ENCODE data around the gene OSM. TPM values are rescaled to one million over a fixed set of nuclear protein-coding genes. Genes with fewer than 3 reads are reported as not detected.

The OSM gene
- total RNA-seq, 4 donors from 2014 or later: 0.57 to 8.3 TPM; not detected in 2

DNA sequence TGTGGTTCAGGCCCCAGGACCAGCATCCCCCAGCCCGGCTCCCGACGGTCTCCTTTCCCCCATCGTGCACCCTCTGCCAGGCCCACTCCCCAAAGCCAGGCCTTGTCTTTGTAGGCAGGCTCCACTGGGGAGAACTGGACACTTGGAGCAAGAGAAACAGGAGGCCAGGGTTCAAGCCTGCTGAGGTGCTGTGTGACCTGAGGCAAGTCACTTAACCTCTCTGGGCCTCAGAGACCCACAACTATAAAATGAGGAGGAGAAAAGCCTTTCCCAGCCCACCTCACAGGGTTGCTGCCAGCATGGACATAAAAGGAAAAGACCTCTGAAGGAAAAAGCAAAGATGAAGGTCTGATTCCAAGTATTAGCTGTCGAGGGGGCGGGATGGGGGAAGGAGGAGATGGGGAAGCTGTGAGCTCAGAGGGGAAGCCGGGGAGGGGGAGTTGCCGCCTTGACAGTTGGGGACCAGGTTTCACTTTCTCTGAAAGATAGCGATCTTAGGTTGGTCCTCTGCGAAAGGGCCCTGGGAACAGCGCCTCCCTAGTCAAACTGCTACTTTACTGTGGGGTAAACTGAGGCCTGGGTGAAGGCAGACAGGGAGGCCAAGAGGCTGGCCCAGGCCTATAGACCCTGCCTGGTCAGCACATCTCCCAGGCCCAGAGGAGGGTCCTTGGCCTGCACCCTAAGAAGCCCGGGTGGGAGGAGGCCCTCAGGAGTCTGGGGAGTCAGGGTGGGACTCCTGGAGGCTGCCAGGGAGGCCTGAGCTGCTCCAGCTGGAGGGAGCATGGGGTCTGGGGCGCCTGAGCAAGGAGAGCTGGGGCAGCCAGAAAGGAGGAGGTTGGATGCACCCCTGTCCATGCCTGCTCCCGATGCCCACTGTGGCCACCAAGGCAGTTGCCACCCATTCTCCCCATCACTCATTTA lies 991 bp upstream of the OSM start:
- Histone ChIP-seq H3K4me1 (peaks cover 5 to 13% (median 11%) of the 10 kb centered on the region in 4 donors), H3K27me3 (peaks cover 0 to 4% (median 0%) of the 10 kb centered on the region in 4 donors), H3K27ac (replicated peaks in 1 of 4) (peak overlapping the region in 1 of 4 donors; percentile 66), H3K9me3 (no peaks in the 10 kb centered on the region), H3K4me3 (peak overlapping the region in 2 of 4 donors; percentile 31 to 49), H3K36me3 (no peaks in the 10 kb centered on the region)
- 84% methylated on average over 13 of the region's 14 CpGs for WGBS
- DNase-seq (ENCODE audit: extremely low spot score): no peak
- no peak for TF ChIP-seq CTCF (IDR thresholded peaks at IDR 0.05)
- TF ChIP-seq POLR2AphosphoS5 (IDR thresholded peaks at IDR 0.05): no peak
- no peak for TF ChIP-seq POLR2A (IDR thresholded peaks at IDR 0.05; ENCODE audit: low read depth)
- TF ChIP-seq EP300 (IDR thresholded peaks at IDR 0.05): no peak
- intact Hi-C loops (cut with DNase I): loop anchor here (10.0 kb wide), 1 partner anchor 217 kb away; no protein-coding TSS in a partner anchor

- Histone ChIP-seq H3K27ac (replicated peaks in 1 of 4) (peak overlapping the region; percentile 39 to 66 (median 53)), H3K4me1 (peaks cover 5 to 14% (median 12%) of the 10 kb centered on the region in 4 donors), H3K36me3 (no peaks in the 10 kb centered on the region), H3K9me3 (no peaks in the 10 kb centered on the region), H3K27me3 (peaks cover 0 to 4% (median 0%) of the 10 kb centered on the region in 4 donors), H3K4me3 (peak overlapping the region; percentile 28 to 49 (median 31))
- intact Hi-C loops (cut with DNase I): loop anchor here (10.0 kb wide), 1 partner anchor 219 kb away; no protein-coding TSS in a partner anchor
- WGBS: 68% methylated on average over 2 of the region's 24 CpGs
- TF ChIP-seq POLR2A (IDR thresholded peaks at IDR 0.05; ENCODE audit: low read depth): no peak
- TF ChIP-seq EP300 (IDR thresholded peaks at IDR 0.05): no peak
- peak; percentile 29 to 49 for TF ChIP-seq POLR2AphosphoS5 (IDR thresholded peaks at IDR 0.05)
- DNase-seq (ENCODE audit: extremely low spot score): no peak
Observed at GRCh38 chr22:30265823-30266444, 717 bp downstream of the OSM start.

- 86% methylated on average over 8 of the region's 9 CpGs for WGBS
- Histone ChIP-seq H3K4me3 (no peak overlapping the region), H3K27me3 (peaks cover 0 to 4% (median 0%) of the 10 kb centered on the region in 4 donors), H3K27ac (replicated peaks in 1 of 4) (no peak overlapping the region), H3K4me1 (peaks cover 5 to 14% (median 12%) of the 10 kb centered on the region in 4 donors), H3K36me3 (no peaks in the 10 kb centered on the region), H3K9me3 (no peaks in the 10 kb centered on the region)
- DNase-seq (ENCODE audit: extremely low spot score): no peak
- intact Hi-C loops (cut with DNase I): loop anchor here (10.0 kb wide), 1 partner anchor 220 kb away; no protein-coding TSS in a partner anchor
- no peak for TF ChIP-seq EP300 (IDR thresholded peaks at IDR 0.05)
- no peak for TF ChIP-seq CTCF (IDR thresholded peaks at IDR 0.05)
- no peak for TF ChIP-seq POLR2AphosphoS5 (IDR thresholded peaks at IDR 0.05)
- no peak for TF ChIP-seq POLR2A (IDR thresholded peaks at IDR 0.05; ENCODE audit: low read depth)
Observed at GRCh38 chr22:30265131-30265720, 1.4 kb downstream of the OSM start.

GRCh38 chr22:30263883-30264282 lies 2.8 kb downstream of the OSM start:
- intact Hi-C loops (cut with DNase I): loop anchor here (1.0 to 10.0 kb wide), 2 partner anchors 123 to 221 kb away; partner anchors contain the start of gene RNF215
- H3K36me3 ChIP-seq: no peaks in the 10 kb centered on the region
- DNase-seq (ENCODE audit: extremely low spot score): no peak
- H3K27ac ChIP-seq (replicated peaks in 1 of 4): no peak overlapping the region
- H3K4me3 ChIP-seq: no peak overlapping the region
- WGBS: 86% methylated on average over 7 of the region's 17 CpGs
- H3K27me3 ChIP-seq: peaks cover 0 to 4% (median 0%) of the 10 kb centered on the region in 4 donors
- TF ChIP-seq POLR2A (IDR thresholded peaks at IDR 0.05; ENCODE audit: low read depth) (no peak), POLR2AphosphoS5 (IDR thresholded peaks at IDR 0.05) (no peak), CTCF (IDR thresholded peaks at IDR 0.05) (no peak), EP300 (IDR thresholded peaks at IDR 0.05) (no peak)
- H3K9me3 ChIP-seq: no peaks in the 10 kb centered on the region
- H3K4me1 ChIP-seq: peaks cover 5 to 14% (median 12%) of the 10 kb centered on the region in 4 donors
